Epithelial cell of prostate (primary cell): ENCODE data around the gene TNFAIP8L3.
"Not testable (repeated sequence)": the region's sequence is repeated elsewhere in the genome, so short reads cannot be mapped to it uniquely, and the experiment has no call there.

Experiments used
- DNase-seq: peaks from one replicate; pipeline ENCODE4 v3.0.0-alpha.2; 2011; ENCODE audit warnings: low read depth, low spot score
- H3K27ac ChIP-seq: fragments of 450-650 bp; 2 replicates; pipeline ENCODE4 v1.5.1; 2017; ENCODE audit warnings: mild to moderate bottlenecking

TNFAIP8L3 gene

DNA sequence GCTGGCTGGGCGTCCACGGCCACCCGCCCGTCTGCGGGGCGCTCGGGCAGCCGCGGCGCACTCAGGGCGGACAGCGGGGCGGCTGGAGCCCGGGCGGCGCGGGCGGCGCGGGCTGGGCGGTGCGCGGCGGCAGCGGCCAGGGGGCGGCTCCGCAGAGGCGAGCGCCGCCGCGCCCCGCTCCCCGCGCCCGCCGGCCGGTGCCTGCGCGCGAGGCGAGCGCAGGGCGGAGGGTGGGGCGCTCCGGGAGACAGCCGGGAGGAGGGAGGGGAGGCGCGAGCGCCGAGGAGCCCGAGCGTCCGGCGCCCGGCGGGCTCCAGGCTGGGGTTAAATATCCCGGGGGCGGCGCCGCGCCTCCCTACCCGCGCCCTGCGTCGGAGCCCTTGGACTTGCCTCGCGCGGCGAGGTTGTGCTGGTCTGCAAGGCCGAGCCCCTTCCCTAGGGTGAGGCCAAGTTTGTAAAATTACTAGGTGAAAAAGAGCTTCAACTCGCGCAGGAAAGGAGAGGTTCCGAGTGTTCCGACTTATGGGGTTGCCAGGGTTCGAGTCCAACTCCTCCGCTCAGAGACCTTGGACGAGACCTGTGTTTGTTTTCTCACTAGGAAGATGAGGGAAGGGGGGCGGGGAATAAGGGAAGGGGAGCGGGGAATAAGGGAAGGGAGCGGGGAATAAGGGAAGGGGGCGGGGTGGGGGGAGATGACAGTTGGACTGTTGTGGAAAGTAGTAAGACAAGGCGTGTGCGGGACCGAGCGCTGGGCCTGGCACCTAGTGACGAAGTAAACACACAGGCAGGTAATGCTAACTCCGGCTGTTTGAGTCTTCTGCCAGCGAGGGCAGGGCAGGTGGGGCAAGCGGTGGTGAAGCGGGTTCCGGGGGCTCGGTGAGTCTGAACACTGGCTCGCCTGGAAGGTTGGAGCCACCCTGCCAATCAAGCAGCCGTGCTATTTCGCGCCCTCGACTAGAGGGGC, at the start of gene TNFAIP8L3:
Gene TNFAIP8L3, minus strand, starts transcription at position 301 of the 964 bp plus-strand sequence. CDS start 311 bp downstream, outside the sequence.
- no peak within 1 kb of the TSS for H3K27ac ChIP-seq
- DNase-seq = no peak

DNA sequence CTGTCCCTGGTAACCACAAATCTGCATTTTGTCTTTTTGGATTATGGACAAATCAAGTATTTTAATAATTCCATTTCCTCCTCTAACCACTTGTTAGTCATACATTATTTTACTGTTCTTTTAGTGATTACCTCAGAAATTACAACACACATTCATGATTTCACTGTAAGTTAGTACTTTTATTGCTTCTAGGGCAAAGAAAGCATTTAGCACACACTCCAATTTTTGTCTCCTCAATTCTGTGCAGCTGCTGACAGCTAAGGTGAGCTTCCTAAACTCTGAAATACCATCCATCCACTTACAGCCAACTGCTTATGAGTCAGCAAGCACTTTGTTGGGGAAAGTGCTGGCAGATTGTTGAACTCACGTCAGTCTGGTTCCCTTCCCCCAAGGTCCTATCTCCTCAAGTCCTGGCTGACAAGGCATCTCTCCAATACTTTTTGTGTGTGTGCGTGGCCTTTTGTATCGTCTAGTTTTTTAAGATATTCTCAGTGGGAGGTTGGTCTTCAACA, 49.4 kb upstream of the TNFAIP8L3 start:
- peak; percentile 50 for DNase-seq

DNA sequence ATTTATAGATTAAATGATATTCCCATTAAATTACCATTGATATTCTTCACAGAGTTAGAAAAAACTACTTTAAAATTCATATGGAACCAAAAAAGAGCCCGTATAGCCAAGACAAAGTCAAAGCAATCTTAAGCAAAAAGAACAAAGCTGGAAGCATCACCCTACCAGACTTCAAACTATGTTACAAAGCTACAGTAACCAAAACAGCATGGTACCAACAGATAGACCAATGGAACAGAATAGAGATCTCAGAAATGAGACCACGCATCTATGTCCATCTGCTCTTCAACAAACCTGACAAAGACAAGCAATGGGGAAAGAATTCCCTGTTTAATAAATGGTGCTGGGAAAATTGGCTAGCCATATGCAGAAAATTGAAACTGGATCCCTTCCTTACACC, 45.6 kb upstream of the TNFAIP8L3 start:
- not testable (repeated sequence) for H3K27ac ChIP-seq, DNase-seq

More for the DNA sequence above, 49.4 kb upstream of the TNFAIP8L3 start:
- H3K27ac ChIP-seq = no peak overlapping the region

DNA sequence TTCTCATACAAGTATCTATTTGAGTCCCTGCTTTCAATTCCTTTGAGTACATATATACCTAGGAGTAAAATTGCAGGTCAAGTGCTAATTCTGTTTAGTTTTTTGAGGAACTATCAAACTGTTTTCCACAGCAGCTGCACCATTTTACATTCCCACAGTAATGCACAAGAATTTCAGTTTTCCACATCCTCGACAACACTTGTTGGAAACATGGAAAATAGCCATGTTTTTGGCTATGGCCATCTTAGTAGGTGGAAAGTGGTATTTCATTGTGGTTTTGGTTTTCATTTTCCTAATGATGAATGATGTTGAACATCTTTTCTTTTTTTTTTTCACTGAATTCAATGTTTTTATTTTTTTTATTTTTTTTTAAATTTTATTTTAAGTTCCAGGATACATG, 44.4 kb upstream of the TNFAIP8L3 start:
- no peak overlapping the region for H3K27ac ChIP-seq
- DNase-seq = no peak

DNA sequence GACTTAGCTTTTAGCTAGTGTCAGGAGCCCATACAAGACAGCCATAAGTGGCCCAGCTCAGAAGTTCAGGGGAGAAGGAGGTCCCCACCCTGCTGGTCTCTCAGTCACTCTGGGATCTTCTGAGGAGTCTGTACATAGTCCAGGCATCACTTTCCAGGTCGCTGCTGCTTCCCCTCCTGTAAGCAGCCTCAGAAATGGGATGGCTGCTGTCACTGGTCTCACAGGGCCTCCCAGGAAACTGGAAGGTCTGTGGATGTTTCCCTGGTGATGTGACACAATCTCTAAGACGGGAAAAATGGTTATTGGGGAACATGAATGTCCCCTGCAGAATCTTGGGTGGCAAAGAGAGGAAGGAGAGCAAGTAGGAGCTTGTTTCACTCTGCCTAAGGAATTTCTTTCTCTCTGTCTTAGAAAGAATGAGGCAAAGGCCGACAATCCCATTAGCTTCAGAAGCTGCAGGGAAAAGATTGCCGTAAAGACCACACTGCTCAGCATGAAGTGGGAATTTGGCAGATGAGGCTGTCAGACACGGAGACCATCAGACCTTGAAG, 43.2 kb upstream of the TNFAIP8L3 start:
- peak overlapping the region; percentile 2 for H3K27ac ChIP-seq
- no peak for DNase-seq

DNA sequence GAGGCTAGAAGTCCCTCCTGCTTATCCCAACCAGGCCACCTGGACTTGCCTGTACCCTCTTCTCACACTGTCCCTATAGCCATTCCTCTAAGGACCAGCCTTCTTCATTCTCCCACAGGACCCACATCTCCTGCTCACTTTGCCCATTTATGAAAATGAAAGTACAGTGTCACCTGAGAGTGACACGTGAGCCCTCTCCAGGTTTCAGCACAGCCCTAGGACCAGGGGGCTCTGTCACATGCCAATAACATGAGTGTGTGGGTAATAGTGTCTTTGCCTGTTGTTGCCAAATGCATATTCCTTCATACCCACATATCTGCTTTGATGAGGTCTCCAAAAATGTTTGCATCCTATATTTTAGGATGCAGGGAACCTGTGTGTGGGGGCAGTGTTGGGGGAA, 42.3 kb upstream of the TNFAIP8L3 start:
- no peak overlapping the region for H3K27ac ChIP-seq
- no peak for DNase-seq

DNA sequence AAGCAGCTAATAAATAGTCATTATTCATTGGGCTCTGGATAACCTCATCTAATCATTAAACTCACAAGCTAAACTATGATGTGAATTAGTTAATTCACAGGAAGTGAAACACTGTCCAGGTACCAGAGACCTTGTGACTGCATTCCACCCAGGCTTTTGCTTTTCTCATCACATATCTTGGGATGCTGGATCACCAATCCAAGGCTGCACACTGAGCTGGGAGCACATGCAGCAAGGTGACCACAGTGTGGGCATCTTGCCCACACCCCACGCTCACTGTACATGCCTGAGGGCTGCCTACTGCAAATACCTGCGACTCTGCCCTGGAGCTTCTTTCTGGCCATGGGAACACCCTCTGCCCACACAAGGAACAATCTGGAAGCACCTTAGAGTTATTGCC, 40.6 kb upstream of the TNFAIP8L3 start:
- H3K27ac ChIP-seq = no peak overlapping the region
- DNase-seq = no peak

DNA sequence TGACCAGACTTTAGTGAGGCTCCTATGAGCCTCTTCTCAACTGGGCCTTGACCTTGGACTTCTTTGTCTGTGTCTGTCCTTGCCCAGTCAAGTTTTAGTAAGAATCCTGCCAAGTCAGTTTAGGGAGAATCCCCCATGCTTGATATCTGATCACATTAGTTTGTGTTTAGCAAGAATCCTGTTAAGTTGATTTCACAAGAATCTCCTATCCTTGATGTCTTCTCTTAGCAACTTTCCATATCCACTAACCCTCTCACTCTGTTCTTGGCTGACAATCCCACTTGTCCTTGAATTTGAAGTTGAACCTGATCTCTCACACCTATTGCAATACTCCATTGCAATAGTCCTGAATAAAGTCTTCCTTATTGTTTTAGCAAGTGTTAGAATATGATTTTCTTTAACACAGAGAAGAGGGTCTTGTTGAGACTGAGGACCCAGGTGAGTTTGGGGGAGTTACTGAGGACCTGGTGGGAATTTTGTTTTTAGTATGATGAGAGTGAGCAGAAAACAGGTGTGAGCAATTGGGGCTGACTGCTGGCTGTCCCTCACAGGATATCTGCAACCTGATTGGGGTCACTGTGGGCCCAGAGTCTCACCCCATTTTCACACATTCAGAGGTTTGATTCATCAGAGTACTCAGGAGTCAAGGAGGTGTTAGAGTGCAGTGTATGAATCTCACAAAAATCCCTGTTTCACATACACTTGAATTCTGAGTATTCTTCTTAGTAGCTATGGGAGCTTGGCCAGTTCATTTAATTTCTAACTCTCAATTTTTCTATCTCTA, 39.9 kb upstream of the TNFAIP8L3 start:
- no peak overlapping the region for H3K27ac ChIP-seq
- no peak for DNase-seq

DNA sequence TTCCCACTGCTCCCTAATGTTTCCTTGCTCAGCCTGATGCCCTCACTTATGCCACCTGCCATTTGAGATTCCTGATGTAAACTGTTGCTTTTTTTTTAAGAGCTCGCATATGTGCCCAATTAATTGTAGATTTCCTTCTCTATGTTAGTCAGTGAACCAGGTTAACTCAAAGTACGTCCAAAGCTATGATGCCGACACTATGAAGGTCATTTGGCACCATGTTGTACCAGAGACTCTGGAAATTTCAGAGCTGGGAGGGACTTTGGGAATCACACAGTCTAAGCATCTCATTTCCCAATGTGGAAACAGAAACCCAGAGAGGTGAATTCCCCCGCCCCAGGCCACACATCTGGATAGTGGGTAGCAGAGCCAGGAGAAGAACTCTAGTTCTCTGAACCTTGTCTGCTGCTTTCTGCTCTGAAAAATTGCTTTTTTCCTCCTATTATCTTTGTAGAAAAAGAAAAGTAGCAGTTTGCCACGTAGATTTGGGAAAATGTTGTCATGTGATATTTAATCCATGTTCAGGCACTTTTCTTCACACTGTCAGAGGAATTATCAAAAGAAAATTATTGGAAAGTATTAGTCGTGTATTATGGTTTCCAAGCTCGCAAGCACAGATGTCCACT, 38.5 kb upstream of the TNFAIP8L3 start:
- no peak for DNase-seq
- H3K27ac ChIP-seq = no peak overlapping the region

DNA sequence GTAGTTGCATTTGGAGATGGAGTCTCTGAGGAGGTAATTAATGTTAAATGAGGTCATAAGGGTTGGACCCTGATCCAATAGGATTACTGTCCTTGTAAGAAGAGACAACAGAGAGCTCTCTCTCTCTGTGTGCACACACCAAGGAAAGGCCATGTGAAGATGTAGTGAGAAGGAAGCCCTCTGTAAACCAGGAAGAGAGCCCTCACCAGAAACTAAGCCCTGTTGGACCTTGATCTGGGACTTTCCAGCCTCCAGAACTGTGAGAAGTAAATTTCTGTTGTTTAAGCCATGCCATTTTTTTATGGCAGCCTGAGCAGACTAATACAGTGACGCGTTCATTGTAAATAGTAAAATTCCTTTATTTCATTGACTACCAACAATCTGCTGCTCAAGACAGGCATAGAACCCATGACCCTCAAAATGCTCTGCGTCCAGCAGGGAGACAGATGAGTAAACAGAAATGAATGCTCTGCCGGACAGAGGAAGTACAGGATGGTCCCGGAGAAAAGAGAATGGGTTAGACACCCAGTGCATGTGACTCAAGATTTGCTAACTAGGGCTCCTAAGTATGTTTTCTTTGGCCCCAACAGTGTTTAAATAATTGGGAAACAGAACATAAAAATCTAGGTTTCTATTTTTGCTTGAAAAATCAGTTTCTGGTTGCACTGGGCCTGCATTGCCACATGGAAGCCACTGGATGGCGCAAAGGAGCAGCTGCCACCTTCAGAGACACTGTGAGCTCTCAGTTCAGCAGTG, 37.9 kb upstream of the TNFAIP8L3 start:
- DNase-seq = no peak
- H3K27ac ChIP-seq = no peak overlapping the region

DNA sequence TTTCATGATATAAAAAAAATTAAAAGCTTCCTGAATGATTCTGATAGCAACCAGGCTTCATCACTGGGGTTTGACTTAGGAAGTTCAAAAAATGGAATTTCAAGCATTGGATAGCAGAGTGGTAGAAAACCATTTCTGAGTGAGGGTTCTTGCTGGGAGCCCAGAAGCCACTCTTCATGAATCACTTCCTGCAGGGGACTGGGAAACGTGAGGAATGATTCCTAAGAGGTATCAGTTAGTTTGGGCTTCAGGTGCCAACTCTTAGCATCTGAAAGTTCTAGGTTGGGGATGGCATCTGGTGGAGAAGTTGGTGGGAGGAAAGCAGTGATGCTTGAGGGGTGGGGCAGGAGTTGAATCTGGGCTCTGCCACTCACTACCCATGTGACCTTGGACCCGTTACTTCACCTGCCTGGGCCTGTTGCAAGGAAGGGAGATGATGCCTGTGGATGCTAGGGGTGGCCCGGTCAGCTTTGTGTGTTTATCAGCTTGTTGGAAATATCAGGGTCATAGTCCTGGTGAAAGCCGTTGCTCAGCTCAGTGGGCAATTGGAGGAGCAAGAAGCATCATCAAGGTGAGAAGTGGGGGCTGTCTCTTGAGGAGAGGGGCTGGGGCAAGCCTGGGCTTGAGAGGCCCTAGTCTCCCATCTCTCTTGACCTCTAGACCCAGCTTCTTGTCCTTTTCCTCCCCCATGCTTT, 37.0 kb upstream of the TNFAIP8L3 start:
- no peak overlapping the region for H3K27ac ChIP-seq

DNA sequence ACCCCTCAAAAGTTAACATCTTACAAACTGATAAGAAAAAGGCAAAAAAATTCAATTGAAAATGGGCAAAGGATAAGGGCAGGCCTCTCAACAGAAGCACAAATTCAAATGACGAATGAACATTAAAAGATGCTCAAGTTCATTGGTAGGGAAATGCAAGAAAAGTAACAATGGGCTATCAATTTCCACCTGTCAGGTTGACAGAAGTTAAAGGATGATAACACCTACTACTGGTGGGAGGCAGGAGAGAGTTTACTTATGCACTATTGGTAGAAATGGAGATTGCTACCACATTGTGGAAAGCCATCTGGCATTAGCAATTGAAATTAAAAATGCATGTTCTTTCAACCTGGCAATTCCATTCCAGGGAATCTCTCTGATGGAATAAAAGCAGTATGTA, 35.6 kb upstream of the TNFAIP8L3 start:
- no peak for DNase-seq
- no peak overlapping the region for H3K27ac ChIP-seq

More for the DNA sequence above, 37.0 kb upstream of the TNFAIP8L3 start:
- no peak for DNase-seq

DNA sequence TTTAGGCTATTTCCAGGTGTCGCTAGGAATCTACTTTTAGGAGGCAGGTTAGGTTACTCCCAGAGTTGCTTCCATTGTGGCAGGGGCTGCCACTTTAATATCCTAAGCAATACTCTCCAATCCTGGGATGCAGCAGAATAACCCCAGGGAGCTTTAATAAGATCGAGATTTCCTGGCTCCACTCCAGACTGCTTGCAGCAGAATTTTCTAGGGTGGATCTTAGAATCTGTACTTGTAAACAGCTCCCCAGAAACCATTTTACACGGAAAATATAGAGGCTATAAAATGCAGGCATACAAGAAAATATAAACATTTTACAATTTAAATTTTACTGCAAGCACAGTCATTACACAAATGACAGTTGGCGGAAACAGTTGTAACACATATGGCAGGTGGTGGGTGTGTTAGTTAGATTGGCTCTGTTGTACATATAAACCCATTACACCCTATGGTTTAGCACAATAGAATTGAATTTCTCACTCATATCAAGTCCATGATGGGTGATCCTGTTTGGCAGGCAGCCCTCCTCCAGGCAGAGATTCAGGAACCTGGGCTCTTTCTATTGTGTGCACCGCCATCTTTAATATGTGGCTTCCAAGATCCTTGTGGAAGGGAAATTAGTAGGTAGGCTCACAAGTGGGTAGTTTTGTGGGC, 35.0 kb upstream of the TNFAIP8L3 start:
- no peak for DNase-seq
- no peak overlapping the region for H3K27ac ChIP-seq

DNA sequence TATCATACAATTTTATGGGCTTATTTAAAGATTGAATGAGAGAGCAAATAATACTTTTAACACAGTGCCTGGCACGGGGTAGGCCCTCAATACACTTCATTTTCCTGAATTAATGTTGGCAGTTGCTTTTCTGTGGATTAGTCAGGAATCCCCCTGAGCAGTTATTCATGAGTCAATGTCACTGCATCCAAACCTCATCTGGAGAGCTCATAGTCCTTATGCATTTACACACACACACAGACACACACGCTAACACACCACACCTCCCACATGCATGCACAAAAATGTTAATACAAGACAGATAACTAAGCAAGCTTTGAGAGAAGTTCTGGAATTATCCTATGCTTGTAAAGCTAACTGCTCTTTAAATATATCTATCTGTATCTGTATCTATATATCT, 34.0 kb upstream of the TNFAIP8L3 start:
- H3K27ac ChIP-seq = no peak overlapping the region
- DNase-seq = no peak

DNA sequence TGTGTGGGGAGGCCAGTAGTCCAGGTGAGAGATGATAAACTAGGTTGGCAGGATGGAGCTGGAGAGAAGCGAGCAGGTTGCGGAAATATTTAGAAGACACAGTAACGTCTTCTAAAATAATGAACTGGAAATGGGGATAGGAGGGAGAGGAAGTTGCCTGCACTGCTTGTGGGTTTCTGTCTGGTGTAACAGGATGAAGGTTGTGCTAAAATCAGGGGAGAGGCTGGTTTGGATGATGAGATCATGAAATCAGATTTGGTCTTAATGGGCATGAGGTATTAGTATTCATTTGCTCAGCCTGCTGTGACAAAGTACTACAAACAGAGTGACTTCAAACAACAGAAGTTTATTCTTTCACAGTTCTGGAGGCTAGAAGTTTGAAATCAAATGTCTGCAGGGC, 32.1 kb upstream of the TNFAIP8L3 start:
- no peak for DNase-seq
- no peak overlapping the region for H3K27ac ChIP-seq

DNA sequence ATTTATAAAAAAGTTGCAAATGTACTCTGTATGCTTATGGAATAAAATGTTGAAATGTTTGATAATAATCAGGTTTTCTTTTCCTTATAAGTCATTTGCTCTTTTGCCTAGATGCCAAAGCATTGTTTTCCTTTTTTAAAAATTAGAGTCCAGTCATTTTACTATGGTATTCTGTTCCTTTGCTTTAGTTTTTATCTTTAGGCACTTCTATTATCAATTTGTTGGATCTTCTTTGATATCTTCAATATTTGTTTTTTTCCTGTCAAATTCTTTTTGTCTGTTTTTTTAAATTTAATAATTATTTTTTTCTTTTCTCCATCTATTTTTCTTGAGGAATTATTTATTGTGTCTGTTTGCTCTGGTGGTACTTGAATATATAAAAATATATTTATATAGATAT, 28.3 kb upstream of the TNFAIP8L3 start:
- not testable (repeated sequence) for DNase-seq, H3K27ac ChIP-seq

DNA sequence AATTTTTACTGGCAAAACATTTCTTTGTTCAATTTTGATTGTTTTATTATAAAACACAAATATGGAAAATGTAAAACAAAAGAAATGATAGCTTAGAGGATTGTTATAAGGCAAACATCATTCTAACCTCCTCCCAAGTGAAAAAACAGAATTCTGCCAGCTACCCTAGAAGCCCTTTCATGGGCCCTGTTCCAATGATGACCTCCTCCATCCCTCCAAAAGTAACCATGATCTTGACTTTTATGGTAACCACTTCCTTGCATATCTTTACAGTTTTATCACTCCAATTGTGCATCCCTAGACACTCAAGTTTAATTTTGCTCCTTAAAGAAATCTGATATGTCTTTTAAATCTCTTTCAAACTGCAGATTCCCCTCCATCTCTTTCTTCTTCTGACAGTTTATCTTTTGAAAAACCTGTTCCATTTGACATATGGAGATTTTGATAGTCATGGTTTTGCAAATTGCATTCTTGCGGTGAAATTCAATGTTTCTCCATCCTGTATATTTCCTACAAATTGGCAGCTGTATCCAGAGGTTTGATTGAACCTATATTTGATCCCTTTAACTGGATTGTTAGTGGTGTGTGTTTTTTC, 27.0 kb upstream of the TNFAIP8L3 start:
- peak overlapping the region; percentile 16 for H3K27ac ChIP-seq
- no peak for DNase-seq

DNA sequence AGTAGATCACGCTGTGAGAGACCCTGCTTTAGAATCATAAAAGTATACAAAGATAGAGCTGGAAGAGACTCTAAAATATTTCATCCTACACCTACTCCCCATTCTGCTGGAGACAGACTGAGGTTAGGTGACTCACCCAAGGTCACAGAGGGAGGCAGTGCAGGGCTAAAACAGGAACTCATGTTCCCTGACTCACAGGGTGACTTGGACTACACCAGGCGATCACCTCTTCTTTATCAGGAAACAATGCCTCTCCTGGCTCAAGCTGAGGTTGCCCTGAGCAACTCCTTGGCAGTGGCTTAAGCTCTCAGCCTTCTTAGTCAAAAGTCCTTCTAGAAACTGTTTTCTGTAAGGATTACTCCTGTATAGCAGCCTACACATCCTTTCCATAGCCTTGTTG, 26.4 kb upstream of the TNFAIP8L3 start:
- peak; percentile 77 for DNase-seq
- peak overlapping the region; percentile 16 for H3K27ac ChIP-seq
